ENCODE results near the gene RNF157.

Gene RNF157

DNA sequence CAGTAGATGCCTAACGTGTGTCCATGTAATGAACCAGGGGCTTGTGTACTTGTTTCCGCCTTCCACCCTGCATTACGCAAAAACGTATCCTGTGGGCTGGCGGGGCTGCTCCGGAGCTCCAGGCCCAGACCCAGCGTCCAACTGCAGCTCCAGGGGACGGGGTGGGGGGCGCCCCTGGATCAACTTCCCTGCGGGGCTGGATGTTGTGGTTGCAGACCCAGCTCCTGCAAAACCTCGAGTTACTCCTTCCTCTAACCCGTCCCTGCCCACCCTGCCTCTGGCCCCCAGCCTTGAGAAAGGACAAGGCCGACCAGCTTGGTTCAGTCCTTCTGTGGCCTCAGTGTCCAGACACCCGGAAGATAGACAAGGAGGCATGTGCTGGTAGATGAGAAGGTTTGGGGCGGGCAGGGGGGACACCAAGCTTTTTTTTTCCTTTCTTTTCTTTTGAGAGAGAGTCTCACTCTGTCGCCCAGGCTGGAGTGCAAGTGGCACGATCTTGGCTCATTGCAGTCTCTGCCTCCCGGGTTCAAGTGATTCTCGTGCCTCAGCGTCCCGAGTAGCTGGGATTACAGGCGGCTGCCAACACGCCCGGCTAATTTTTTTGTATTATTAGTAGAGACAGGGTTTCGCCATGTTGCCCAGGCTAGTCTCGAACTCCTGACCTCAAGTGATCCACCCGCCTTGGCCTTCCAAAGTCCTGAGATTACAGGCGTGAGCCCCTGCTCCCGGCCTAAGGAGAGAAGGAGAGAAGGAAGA lies 136.0 kb downstream of the RNF157 start:
- DNase-seq (ENCODE audit: low read depth) = no peak
- TF ChIP-seq, protein P1, sequence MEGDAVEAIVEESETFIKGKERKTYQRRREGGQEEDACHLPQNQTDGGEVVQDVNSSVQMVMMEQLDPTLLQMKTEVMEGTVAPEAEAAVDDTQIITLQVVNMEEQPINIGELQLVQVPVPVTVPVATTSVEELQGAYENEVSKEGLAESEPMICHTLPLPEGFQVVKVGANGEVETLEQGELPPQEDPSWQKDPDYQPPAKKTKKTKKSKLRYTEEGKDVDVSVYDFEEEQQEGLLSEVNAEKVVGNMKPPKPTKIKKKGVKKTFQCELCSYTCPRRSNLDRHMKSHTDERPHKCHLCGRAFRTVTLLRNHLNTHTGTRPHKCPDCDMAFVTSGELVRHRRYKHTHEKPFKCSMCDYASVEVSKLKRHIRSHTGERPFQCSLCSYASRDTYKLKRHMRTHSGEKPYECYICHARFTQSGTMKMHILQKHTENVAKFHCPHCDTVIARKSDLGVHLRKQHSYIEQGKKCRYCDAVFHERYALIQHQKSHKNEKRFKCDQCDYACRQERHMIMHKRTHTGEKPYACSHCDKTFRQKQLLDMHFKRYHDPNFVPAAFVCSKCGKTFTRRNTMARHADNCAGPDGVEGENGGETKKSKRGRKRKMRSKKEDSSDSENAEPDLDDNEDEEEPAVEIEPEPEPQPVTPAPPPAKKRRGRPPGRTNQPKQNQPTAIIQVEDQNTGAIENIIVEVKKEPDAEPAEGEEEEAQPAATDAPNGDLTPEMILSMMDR (IDR thresholded peaks at IDR 0.05; ENCODE audit: control insufficient read depth, insufficient read depth, low read depth, low read length, missing control alignments) = no peak
- H3K4me3 ChIP-seq (ENCODE audit: control insufficient read depth, low read depth, low read length) = peak overlapping the region; percentile 87

DNA sequence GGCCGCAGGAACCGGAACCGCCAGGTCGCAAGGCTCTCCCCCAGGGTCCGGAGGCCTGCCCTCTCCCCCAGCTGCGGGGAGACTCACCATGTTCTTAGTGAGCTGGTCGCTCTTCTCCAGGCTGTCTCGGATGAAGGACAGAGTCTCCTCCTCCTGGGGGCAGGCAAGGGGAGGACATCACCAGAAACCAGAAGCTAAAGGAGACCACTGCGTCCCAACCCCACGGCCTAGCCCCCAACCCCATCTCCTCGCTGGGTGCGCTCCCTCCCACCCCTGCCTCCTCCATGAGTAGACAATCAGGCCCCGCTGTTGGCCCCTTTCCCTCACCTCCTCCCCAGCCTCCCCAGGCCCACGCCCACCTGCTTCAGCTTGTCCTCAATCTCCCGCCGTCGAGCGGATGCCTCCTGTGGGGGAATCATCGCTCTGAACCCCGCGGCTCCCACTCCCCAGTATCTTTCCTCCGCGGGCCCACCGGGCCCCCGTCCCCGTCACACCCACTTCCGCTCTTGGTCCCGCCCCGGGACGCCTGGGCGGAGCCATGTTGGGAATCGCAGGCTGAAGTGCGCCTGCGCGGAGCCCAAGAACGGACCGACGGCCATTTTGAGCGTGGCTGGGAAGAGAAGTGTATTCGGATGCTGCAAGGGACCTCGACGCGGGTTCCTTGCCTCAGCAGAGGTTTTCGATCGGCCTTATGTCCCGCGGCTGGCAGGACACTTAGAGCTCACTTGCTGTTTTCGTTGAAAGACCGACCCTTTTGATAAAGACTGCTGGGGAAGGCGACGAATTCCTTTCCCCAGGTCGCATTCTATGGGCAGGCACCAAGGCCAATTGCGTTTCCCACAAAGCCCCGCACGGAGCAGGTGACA lies 136.8 kb downstream of the RNF157 start, which contains the start of gene EXOC7:
Gene EXOC7, minus strand, starts transcription at position 514 of the 866 bp plus-strand sequence. Its CDS starts 95 bp downstream, at position 419.
- DNase-seq (ENCODE audit: low read depth) = peak; percentile 52
- TF ChIP-seq, protein P1 (IDR thresholded peaks at IDR 0.05; ENCODE audit: control insufficient read depth, insufficient read depth, low read depth, low read length, missing control alignments) = peak; percentile 21

DNA sequence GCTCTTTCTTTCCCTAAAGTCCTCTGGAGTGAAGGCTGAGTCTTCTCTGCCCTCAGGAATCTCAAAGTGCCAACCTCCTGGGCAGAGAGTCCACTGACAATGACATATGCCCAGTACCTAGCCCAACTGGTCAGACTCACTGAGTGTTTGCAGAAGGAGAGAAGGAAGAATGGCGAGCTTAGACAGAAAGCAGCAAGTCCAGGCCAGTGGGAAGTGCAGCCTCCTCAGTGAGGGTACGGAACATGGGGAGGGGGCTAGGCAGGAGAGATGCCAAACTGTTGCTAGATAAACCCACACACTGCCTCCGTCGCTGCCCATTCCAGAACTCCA lies 137.4 kb downstream of the RNF157 start:
- TF ChIP-seq, protein P1 (IDR thresholded peaks at IDR 0.05; ENCODE audit: control insufficient read depth, insufficient read depth, low read depth, low read length, missing control alignments) = no peak
- no peak for DNase-seq (ENCODE audit: low read depth)
- H3K4me3 ChIP-seq (ENCODE audit: control insufficient read depth, low read depth, low read length) = peak overlapping the region; percentile 87

More for the DNA sequence above, 136.8 kb downstream of the RNF157 start, which contains the start of gene EXOC7:
- peak within 1 kb of the TSS; percentile 87 for H3K4me3 ChIP-seq (ENCODE audit: control insufficient read depth, low read depth, low read length)

DNA sequence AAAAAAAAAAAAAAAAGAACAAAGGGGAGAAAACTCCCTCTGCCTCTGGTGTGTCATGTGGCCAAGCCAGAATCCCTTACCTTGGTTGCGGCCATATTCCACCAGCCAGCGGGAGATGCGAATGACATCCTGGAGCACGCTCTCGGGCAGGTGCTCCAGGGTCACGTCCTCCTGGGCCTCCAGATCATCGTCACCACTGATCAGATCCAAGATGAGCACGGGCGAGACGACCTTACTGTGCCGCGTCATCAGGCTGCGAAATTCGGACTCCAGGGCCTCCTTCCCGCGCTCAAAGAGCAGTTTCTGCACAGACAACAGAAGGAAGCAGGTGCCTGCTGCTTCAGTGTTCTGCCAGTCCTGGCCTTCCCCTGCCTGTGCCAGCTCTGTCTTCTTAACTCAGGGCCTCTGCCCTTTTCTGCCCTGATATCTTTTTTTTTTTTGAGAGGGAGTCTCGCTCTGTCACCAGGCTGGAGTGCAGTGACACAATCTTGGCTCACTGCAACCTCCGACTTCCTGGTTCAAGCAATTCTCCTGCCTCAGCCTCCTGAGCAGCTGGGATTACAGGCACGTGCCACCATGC lies 142.5 kb downstream of the RNF157 start:
- DNase-seq (ENCODE audit: low read depth) = no peak
- H3K4me3 ChIP-seq (ENCODE audit: control insufficient read depth, low read depth, low read length) = no peak overlapping the region
- TF ChIP-seq, protein P1 (IDR thresholded peaks at IDR 0.05; ENCODE audit: control insufficient read depth, insufficient read depth, low read depth, low read length, missing control alignments) = no peak

DNA sequence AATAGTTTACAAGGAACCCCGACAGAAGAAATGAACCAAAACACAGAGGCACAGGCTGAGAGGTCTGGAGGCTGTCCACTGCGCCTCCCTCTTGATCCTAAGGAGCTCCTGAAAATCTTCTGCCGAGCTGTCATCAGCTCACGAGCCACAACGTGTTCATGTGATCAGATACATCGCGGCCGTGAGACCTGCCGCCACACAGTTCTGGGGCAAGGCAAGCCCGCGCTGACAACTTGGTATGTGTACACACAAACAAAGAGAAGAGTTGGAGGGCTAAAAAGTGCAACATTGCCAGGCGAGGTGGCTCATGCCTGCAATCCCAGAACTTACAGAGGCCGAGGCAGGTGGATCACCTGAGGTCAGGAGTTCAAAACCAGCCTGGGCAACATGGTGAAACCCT lies 144.3 kb downstream of the RNF157 start:
- H3K4me3 ChIP-seq (ENCODE audit: control insufficient read depth, low read depth, low read length) = no peak overlapping the region
- TF ChIP-seq, protein P1 (IDR thresholded peaks at IDR 0.05; ENCODE audit: control insufficient read depth, insufficient read depth, low read depth, low read length, missing control alignments) = no peak
- DNase-seq (ENCODE audit: low read depth) = no peak

DNA sequence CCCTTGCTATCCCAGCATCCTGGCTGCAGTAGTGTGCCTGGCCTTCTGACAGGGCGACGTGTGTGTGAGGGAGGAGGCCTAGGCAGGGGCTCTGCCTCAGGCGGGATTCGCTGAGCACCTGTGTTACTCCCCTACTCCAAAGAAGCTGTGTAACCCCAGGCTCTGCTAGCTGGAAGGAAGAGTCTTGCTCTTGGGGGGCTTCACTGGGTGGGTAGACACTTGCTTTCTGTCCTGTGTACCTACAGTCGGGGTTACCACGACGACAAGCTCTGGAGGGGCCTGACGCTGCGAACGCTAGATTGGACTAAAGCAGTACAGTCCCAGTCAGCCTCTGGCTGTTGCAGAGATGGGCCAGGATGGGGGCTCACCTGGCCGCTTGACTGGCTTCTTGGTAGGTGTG lies 146.2 kb downstream of the RNF157 start:
- no peak overlapping the region for H3K4me3 ChIP-seq (ENCODE audit: control insufficient read depth, low read depth, low read length)
- TF ChIP-seq, protein P1 (IDR thresholded peaks at IDR 0.05; ENCODE audit: control insufficient read depth, insufficient read depth, low read depth, low read length, missing control alignments) = no peak
- DNase-seq (ENCODE audit: low read depth) = no peak
